Epithelial cell of esophagus (primary cell): Measurements from ENCODE around the gene PRB3.

Experiments
- DNase-seq: peaks from one replicate; pipeline ENCODE4 v3.0.0; 2010; ENCODE audit warnings: low read depth
- H3K4me3 ChIP-seq: 2 replicates; pipeline ENCODE4 v1.5.1; 2011; ENCODE audit warnings: mild to moderate bottlenecking, low read length, control low read depth
- CTCF ChIP-seq: IDR thresholded peaks from 2 replicates; pipeline ENCODE4 v1.5.1; 2011; ENCODE audit warnings: low read depth, mild to moderate bottlenecking, low read length, control low read depth, inconsistent platforms; ENCODE audit not compliant: insufficient read depth; ENCODE audit errors: missing control alignments

The PRB3 gene

GRCh38 chr12:11240348-11240930 lies 29.1 kb downstream of the PRB3 start:
- no peak overlapping the region for H3K4me3 ChIP-seq
- no peak for TF ChIP-seq CTCF
- no peak for DNase-seq

- H3K4me3 ChIP-seq, result no peak overlapping the region
- no peak for TF ChIP-seq CTCF
- DNase-seq, result no peak
These were observed 31.2 kb downstream of the PRB3 start for GRCh38 chr12:11238275-11238674.

- H3K4me3 ChIP-seq, result no peak overlapping the region
- TF ChIP-seq CTCF, result no peak
- no peak for DNase-seq
These were observed 36.0 kb downstream of the PRB3 start for GRCh38 chr12:11233532-11233931.

GRCh38 chr12:11228296-11228879 lies 41.1 kb downstream of the PRB3 start:
- peak; percentile 92 for TF ChIP-seq CTCF
- DNase-seq, result peak; percentile 72
- H3K4me3 ChIP-seq, result no peak overlapping the region

GRCh38 chr12:11227373-11227772 lies 42.1 kb downstream of the PRB3 start:
- no peak for DNase-seq
- H3K4me3 ChIP-seq, result no peak overlapping the region
- no peak for TF ChIP-seq CTCF
